NCI-H748 (cell line): ENCODE data around the gene NLRP1.

Source experiments
- DNase-seq: peaks from one replicate; lab custom pipeline; 2025; ENCODE audit not compliant: unreplicated experiment; lab: John Stamatoyannopoulos, UW

The NLRP1 gene

GRCh38 chr17:5526821-5527598 is 57.3 kb downstream of the NLRP1 start:
- peak; percentile 45 for DNase-seq

DNA sequence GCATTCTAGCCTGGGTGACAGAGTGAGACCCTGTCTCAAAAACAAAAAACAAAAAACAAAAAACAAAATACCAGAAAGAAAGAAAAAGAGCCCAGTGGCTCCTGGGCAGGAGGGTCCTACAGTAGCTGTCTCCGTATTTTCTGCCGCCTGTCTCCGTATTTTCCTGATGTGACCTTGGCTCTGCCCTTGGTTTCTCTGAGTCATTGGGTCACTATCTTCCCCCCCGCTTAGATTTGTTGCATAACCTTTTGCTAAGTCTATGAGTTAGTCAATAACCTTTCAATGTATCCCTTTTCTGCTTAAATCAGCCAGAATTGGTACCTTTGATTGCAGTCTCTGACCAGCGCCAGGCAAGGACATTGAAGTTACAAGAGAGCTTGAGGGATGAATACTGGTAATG is 61.1 kb downstream of the NLRP1 start:
- DNase-seq = no peak

DNA sequence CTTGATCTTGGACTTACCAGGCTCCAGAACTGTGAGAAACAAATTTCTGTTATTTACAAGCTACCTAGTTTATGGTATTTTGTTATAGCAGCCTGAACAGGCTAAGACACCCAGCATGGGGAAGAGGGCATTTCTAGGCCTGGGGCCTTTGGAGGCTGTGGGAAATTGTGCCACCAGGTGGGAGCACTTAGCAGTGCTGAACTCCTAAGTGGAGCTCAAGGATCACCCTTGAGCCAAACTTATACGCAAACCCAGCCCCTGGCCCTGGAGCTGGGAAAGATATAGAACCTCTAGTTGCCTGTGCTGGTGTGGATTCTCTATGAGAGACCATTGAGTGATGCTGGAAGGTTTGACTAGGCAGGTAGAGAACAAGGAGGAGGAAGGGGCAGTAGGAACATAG is 61.8 kb downstream of the NLRP1 start:
- no peak for DNase-seq

- DNase-seq = no peak
Observed at GRCh38 chr17:5516060-5516792, 68.1 kb downstream of the NLRP1 start.

- DNase-seq = no peak
Observed at GRCh38 chr17:5514976-5515375, 69.3 kb downstream of the NLRP1 start.

GRCh38 chr17:5513628-5514027 is 70.7 kb downstream of the NLRP1 start:
- no peak for DNase-seq

DNA sequence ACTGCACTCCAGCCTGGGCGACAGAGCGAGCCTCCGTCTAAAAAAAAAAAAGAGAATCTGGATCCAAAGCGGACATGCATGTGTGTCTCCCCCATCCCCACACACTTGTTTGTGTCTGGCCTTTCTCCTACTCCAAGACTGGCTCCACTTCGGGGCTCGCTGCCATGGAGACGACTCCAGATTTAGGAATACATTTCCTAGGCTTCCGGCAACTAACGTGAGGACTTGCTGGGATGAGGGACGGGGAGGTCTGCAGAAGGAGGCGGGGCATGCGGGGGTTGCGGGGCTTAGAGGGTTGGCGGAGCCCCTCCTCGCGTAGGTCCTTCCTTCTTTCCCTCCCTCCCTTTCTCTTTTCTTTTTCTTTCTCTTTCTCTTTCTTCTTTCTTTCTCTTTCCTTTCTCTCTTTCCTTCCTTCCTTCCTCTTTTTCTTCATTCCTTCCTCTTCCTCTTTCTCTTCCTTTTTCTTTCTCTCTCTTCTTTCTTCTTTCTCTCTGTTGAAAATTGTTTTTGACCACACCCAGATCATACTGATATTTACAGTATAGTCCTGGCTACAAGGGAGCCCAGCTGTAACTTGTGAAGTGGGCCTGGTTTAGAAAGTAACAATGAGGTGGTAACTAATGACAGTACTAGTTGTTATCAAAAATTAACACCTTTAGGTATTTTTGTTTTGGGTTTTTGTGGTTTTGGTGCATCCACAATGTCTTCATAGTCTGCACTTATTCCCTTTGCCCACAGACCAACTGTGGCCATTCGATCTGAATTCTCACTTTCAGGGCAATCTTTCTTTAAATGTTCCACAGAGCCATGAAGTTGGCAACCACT is 72.7 kb downstream of the NLRP1 start:
- no peak for DNase-seq

GRCh38 chr17:5510771-5511170 is 73.5 kb downstream of the NLRP1 start:
- no peak for DNase-seq

DNA sequence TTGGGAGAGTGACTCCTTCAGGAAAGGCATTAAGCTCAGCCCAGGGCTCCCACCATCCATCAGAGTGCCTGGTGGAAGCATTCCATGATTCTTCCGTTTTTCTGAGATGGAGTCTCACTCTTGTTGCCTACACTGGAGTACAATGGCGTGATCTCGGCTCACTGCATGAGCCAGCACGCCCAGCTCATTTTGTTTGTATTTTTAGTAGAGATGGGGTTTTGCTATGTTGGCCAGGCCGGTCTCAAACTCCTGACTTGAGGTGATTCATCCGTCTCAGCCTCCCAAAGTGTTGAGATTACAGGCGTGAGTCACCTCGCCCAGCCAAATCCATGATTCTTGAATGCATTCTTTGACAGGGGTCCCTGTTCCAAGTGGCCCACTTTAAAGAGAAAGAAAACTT is 74.8 kb downstream of the NLRP1 start:
- no peak for DNase-seq

DNA sequence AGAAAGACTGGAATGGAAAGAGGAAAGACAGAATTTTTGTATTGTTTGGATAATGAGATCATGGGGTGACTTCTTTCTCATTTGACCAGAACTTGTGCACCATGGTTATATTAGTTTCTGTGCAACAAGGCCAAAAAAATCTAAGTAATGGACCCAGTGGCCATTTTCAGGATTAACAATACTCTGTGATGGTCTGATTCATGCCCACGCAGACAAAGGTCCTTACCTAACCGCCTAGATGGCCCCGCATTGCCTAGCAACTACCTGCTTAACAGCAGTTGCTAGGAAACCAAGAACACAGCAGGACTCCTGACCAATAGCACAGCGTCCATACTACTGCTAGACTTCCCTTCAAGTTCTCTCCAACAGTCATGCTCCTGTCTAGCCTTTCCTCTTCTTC is 75.5 kb downstream of the NLRP1 start:
- peak; percentile 99 for DNase-seq

GRCh38 chr17:5506307-5506706 is 78.0 kb downstream of the NLRP1 start:
- DNase-seq = no peak

GRCh38 chr17:5502552-5502951 is 81.8 kb downstream of the NLRP1 start:
- no peak for DNase-seq

DNA sequence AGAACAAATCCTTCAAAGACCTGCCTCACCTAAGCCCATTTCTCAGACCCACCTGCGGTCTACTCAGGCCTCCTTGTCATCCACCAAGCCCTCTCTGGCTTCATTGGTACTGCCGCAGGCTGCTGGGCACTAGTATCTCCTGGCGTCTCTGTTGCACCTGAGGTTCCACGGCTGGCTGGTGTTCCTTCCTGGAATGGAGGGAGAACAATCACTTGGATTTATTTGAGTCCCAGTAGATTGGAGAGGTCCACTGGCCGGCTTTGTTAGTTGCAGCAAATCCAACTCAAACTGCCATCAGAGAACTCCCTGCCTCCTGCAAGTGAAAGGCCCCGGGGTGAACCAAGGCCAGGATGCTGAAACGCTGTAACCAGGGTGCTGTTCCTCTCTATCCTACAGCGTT is 82.6 kb downstream of the NLRP1 start:
- no peak for DNase-seq

DNA sequence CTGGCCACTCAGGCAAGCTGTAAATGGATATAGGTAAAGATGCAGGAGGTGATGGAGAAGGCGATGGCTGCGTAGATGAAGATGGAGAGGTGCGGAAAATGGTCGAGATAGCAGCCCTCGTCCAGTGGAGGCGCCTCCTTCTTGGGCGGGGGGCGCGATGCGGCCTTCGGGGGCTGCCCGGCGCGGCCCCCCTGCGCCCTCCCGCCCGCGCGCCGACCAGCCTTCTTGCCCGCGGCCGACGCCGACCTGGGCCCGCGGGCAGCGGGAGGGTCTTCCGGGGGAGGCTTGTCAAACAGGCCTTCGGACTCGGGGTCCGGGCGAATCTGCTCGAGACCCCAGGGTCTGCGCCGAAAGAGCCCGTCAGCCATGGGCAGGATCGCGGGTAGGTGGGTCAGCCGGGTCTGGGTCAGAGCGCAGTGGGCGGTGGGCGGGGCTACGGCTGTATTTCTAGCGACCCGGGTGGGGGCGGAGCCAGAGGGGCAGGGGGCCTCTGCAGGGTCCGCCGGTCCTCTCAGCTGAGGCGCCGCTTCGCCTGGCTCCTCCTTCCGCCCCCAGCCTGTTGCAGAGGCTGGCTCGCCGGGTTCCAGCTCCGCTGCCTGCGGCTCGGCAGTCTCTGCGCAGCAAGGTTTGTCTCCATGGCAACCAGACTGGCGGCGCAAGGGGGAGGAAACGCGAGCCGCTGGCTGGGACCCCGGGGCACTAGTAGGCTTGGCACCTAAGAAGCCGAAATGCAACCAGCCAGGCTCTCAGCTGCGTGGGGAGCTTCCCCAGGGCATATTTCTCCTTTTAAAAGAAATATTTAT is 83.5 kb downstream of the NLRP1 start:
- peak; percentile 100 for DNase-seq

DNA sequence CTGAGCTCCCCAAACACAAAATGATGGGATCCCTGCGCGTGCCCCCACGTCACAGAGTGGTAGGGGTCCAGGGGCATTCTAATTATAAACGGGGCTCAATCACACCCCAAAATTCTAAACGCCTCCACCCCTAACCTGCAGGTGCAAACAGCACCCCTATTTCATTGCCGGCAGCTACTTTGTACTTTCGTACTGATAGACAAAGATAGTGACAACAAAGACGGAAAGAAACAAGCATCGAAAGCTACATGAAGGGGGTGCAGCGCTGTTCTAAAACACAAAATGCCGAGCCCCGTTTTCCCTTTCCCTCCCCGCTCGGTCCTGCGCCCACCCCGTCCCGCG is 84.1 kb downstream of the NLRP1 start:
- DNase-seq = no peak

DNA sequence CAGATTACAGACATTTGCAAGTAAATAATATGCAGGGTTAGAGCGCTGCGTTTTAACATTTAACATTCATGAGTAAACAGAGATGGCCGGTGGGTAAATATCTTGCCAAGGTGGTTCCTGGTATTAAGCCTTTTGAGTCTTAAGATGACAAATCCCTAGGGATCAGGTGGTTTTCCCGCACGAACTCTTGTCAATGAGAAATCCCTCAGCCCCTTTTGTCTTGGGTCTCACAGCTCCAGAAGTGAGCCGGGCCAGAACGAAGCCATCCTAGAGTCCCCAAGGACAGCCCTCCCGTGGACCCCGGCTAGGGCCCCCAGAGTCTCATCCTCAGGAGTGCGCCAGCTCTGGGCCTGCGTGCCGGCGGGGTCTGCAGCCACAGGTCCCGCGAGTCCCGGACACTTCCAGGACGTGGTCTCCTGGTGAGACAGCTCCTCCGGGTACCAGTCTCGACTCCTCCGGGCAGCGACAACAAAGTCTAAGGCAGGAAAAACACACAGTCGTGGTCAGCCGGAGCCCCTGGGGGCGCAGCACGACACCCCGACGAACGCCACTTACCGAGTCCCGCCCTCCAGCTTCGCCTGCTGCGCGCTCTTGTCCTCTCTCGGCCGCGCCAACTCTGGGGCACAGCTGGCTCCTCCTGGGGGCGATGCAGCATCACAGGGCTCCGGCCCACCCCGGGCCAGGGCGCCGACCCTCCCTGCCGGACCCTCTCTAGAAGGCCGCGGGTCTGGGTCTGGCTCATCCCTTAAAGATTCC is 84.7 kb downstream of the NLRP1 start:
- peak; percentile 76 for DNase-seq

GRCh38 chr17:5492970-5493369 is 91.3 kb downstream of the NLRP1 start:
- no peak for DNase-seq

- DNase-seq = no peak
Observed at GRCh38 chr17:5488752-5489151, 95.6 kb downstream of the NLRP1 start.

GRCh38 chr17:5486206-5487124 is 97.8 kb downstream of the NLRP1 start, which contains the start of gene MIS12:
MIS12 (plus strand) TSS chr17:5486566; CDS start chr17:5488863, 2,297 bp downstream.
- DNase-seq = peak; percentile 100
